Omental fat pad (tissue), 4 donors: ENCODE results near the gene TMX4. TPM values are rescaled to one million over a fixed set of nuclear protein-coding genes. Genes with fewer than 3 reads are reported as not detected.

ENCODE experiments used
- ATAC-seq: fragments of 150-250 bp; one replicate; pipeline ENCODE4 v1.9.1; 2016; ENCODE audit warnings: mild to moderate bottlenecking, moderate library complexity; ENCODE audit not compliant: low FRiP score
- DNase-seq: peaks from one replicate; pipeline ENCODE4 v3.0.0-alpha.2; 2019; ENCODE audit warnings: low spot score
- CTCF ChIP-seq, 3 donors: fragments of 450-650 bp; IDR thresholded peaks; one replicate each; pipeline ENCODE4 v1.5.1; 2016 to 2017; ENCODE audit warnings: antibody characterized with exemption in 3 of 3, mild to moderate bottlenecking in 3 of 3, moderate library complexity in 2 of 3
- total RNA-seq, 4 donors: library from RNA; depleted of rRNA; stranded (reverse); fragments of >200 nt; gene quantifications; one replicate each; pipeline ENCODE4 v1.1.0, GENCODE V29; 2016

TMX4 gene
- total RNA-seq, 4 donors from 2014 or later = 30.8 to 48.8 (median 41.6) TPM

DNA sequence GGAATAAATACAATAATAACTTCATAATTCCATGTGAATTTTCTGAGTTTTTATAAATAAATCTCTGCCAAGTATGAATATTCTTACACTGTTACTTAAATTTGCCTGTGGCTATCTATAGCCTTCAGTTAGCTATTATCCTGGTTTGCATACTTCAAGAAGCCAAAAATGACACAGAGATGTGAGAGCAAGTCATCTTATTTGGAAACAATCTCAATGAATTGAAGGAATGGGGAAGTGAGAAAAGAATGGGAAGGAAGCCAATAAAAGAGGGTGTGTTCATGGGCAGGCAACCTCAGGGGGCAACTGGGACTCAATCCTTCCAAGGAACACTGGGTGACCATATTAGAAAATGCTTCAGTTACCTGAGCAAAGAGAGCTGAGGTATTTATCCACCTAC lies 89.2 kb downstream of the TMX4 start:
- DNase-seq = no peak
- ATAC-seq = no peak
- no peak for TF ChIP-seq CTCF (IDR thresholded peaks at IDR 0.05)

Other genes with a start within 250 kb of the TMX4 start
- not detected for gene HAO1, start 79.3 kb downstream of the TMX4 start, total RNA-seq
- gene PLCB1, start 112.5 kb upstream of the TMX4 start, total RNA-seq = 10 to 100 TPM; 22.4 to 60.5 (median 36.4) TPM